HL-60 (cell line): ENCODE measurements around the gene KDF1.

ENCODE experiments used
- GABPA ChIP-seq: IDR thresholded peaks from 2 replicates; pipeline ENCODE4 v1.6.1; 2012; ENCODE audit warnings: low read depth
- POLR2AphosphoS5 ChIP-seq: IDR thresholded peaks from 2 replicates; pipeline ENCODE4 v1.6.1; 2012; ENCODE audit warnings: low read depth
- TF ChIP-seq, protein P1 (sequence below): IDR thresholded peaks from one replicate; pipeline ENCODE4 v1.5.1; 2011; ENCODE audit warnings: low read length, control low read depth, inconsistent platforms; ENCODE audit not compliant: insufficient read depth
- TF ChIP-seq, protein P2 (sequence below): IDR thresholded peaks from 2 replicates; pipeline ENCODE4 v1.6.1; 2012; ENCODE audit warnings: low read depth; ENCODE audit not compliant: insufficient replicate concordance

DNA sequence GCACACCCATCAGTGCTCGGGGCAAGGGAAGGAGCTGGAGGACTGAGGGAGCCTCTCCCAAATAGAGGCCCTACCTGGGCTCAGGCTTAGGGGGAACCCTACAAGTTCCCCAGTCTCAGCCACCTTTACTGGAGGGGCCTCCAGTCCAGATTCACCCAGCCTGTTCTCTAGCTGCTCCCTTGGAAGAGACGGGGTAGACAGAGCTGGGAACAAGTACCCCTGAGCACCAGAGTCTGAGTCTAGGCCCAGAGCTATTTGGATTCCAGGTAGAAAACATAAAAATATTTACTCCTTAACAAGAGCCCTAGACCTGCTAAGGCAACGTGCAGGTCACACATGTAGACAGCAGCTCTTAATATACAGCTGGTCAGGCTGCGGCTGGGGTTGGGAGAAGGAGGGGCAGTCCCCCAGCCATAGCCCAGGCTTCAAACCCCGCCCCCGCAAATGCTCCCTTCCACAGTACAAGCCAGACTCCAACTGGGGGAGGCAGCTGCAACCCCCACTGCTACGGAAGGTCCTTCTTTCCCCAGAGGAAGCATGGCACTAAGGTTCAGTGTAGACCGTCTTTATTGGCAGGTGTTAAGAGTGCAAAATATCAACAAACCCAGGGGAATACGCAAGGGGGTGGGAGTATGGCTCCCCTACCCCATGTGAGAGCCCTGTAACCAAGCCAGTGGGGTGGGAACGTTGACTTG lies 44.4 kb upstream of the KDF1 start:
- TF ChIP-seq, protein P1, sequence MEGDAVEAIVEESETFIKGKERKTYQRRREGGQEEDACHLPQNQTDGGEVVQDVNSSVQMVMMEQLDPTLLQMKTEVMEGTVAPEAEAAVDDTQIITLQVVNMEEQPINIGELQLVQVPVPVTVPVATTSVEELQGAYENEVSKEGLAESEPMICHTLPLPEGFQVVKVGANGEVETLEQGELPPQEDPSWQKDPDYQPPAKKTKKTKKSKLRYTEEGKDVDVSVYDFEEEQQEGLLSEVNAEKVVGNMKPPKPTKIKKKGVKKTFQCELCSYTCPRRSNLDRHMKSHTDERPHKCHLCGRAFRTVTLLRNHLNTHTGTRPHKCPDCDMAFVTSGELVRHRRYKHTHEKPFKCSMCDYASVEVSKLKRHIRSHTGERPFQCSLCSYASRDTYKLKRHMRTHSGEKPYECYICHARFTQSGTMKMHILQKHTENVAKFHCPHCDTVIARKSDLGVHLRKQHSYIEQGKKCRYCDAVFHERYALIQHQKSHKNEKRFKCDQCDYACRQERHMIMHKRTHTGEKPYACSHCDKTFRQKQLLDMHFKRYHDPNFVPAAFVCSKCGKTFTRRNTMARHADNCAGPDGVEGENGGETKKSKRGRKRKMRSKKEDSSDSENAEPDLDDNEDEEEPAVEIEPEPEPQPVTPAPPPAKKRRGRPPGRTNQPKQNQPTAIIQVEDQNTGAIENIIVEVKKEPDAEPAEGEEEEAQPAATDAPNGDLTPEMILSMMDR = no peak
- TF ChIP-seq POLR2AphosphoS5 (no peak), GABPA (no peak)
- TF ChIP-seq, protein P2, sequence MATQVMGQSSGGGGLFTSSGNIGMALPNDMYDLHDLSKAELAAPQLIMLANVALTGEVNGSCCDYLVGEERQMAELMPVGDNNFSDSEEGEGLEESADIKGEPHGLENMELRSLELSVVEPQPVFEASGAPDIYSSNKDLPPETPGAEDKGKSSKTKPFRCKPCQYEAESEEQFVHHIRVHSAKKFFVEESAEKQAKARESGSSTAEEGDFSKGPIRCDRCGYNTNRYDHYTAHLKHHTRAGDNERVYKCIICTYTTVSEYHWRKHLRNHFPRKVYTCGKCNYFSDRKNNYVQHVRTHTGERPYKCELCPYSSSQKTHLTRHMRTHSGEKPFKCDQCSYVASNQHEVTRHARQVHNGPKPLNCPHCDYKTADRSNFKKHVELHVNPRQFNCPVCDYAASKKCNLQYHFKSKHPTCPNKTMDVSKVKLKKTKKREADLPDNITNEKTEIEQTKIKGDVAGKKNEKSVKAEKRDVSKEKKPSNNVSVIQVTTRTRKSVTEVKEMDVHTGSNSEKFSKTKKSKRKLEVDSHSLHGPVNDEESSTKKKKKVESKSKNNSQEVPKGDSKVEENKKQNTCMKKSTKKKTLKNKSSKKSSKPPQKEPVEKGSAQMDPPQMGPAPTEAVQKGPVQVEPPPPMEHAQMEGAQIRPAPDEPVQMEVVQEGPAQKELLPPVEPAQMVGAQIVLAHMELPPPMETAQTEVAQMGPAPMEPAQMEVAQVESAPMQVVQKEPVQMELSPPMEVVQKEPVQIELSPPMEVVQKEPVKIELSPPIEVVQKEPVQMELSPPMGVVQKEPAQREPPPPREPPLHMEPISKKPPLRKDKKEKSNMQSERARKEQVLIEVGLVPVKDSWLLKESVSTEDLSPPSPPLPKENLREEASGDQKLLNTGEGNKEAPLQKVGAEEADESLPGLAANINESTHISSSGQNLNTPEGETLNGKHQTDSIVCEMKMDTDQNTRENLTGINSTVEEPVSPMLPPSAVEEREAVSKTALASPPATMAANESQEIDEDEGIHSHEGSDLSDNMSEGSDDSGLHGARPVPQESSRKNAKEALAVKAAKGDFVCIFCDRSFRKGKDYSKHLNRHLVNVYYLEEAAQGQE = no peak
